Neuron (in vitro differentiated cells): ENCODE results near the gene RNF34.

ENCODE experiments used
- H2AFZ ChIP-seq: one replicate; pipeline ENCODE4 v1.6.1; 2013; ENCODE audit warnings: low read depth, mild to moderate bottlenecking, inconsistent platforms, low read length, moderate library complexity
- H3K27me3 ChIP-seq: one replicate; pipeline ENCODE4 v1.6.1; 2013; ENCODE audit warnings: low read length; ENCODE audit not compliant: insufficient read depth
- H3K36me3 ChIP-seq: one replicate; pipeline ENCODE4 v1.6.1; 2013; ENCODE audit warnings: low read length; ENCODE audit not compliant: insufficient read depth
- H3K4me1 ChIP-seq: one replicate; pipeline ENCODE4 v1.6.1; 2013; ENCODE audit warnings: low read length; ENCODE audit not compliant: insufficient read depth
- H3K4me3 ChIP-seq: 2 replicates; pipeline ENCODE4 v1.5.1; 2013; ENCODE audit warnings: mild to moderate bottlenecking, low read length, moderate library complexity
- H3K9me3 ChIP-seq: one replicate; pipeline ENCODE4 v1.6.1; 2013; ENCODE audit warnings: low read length

The RNF34 gene

DNA sequence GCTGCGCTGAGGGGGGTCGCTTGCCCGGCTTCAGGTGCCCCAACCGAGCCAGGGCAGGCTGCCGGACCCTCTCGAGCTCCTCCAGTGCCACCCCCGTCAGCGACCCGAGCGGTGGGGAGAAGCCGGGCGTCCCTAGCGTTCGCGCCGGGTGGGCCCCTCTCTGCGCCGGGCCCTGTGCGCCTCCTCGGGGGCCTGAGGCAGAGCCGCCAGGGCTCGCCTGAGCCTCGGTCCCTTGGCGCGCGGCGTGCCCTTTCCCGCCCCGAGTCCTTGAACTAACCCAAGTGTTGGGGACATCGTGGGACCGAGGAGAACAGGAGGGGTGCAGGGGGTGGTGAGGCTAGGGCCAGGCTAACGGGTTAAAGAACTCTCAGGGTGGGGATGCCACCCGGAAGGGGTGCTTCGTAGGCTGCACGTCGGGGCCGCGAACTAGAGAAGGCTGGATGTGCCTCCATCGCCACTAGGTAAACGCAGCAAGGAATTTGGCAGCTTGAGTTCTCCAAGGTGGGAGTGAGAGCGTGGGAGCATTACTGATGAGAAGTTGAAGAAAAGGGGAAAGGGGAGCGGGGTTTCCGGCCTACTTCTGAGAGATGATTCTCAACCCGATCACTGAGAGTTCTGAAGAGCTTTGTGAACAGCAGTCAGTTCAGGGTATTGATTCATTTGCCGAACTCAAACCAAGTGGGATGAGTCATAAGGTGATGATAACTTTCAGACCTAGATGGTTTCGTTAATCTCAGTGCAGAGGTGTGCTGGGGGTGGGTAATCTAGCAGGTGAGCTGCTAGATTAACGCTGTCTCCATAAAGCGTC, 618 bp downstream of the RNF34 start:
- H2AFZ ChIP-seq, result peak overlapping the region; percentile 43
- peaks cover 16% of the 10 kb centered on the region for H3K36me3 ChIP-seq
- no peaks in the 10 kb centered on the region for H3K27me3 ChIP-seq
- H3K4me3 ChIP-seq, result peak overlapping the region; percentile 93
- peaks cover 22% of the 10 kb centered on the region for H3K4me1 ChIP-seq
- no peaks in the 10 kb centered on the region for H3K9me3 ChIP-seq

DNA sequence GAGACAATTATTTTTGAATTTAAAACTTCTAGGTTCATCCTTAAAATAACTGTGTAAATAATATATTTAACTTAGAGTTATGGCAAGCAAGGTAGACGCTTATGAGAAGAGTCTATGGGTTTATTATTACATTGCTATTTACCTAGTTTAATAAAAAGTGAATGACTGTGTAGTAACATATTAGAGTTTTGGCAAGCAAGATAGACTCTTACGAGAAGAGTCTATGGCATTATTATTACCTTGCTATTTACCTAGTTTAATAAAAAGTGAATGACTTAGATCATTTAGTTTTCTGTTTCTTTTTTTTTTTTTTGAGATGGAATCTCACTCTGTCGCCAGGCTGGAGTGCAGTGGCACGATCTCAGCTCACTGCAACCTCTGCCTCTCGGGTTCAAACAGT, 3.8 kb downstream of the RNF34 start:
- Histone ChIP-seq H2AFZ (no peak overlapping the region), H3K4me3 (no peak overlapping the region), H3K4me1 (peaks cover 19% of the 10 kb centered on the region), H3K9me3 (no peaks in the 10 kb centered on the region), H3K36me3 (peaks cover 32% of the 10 kb centered on the region), H3K27me3 (no peaks in the 10 kb centered on the region)

DNA sequence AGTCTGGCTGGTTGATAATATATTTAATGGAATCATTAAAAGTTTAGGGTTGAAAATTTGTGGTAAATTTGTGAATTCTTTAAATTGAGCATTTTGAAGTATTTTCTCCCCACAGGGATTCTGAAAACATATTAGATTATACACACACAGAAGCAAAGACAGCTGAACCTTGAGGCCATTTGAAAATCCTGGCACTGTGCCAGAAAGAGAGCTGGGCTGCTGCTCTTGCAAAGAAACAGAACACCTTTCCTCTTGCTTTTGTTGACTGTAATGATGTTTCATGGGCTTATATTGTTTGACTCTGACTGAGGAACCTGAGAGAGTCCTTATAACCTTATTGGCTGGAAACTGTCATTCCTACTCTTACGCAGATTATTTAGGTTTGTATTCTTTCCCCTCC, 4.8 kb downstream of the RNF34 start:
- Histone ChIP-seq H3K4me1 (peaks cover 14% of the 10 kb centered on the region), H2AFZ (no peak overlapping the region), H3K4me3 (no peak overlapping the region), H3K9me3 (no peaks in the 10 kb centered on the region), H3K27me3 (no peaks in the 10 kb centered on the region), H3K36me3 (peaks cover 32% of the 10 kb centered on the region)

DNA sequence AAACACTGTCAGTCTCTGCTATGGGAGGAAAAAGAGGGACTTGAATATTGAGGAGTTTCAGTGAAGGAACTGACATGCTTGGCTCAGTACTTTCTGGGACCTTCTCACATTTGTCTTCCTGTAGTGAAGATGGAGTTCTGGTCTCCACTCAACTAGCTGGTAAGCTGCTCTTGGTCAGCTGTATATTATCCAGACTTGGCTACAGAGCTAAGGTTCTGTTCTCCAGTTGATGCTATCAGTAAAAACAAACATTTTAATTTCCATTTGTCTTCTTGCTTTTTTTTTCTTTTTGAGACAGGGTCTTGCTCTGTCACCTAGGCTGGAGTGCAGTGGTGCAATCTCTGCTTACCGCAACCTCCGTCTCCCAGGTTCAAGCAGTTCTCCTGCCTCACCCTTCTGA, 5.3 kb downstream of the RNF34 start:
- H3K9me3 ChIP-seq, result no peaks in the 10 kb centered on the region

DNA sequence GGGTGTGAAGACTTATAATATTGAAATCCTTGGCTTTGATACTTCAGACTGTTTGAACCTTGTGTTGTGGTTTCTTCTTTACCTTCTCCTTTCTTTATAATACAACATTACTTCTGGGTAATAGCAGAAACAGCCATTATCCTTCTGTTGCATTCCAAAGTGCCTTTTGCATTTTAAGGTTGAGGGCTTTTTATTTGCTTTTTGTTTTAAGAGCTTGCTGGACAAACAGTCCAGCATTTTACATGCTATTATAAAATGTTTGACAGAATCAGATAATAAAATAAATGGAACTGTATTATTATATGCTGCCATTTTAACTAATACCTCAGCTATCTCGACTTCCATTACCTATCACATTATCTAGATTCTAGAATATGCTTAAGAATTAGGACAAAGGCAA, 14.0 kb downstream of the RNF34 start:
- Histone ChIP-seq H3K27me3 (no peaks in the 10 kb centered on the region), H3K4me3 (no peak overlapping the region), H3K36me3 (peaks cover 35% of the 10 kb centered on the region), H2AFZ (no peak overlapping the region), H3K4me1 (no peaks in the 10 kb centered on the region), H3K9me3 (no peaks in the 10 kb centered on the region)

More for the DNA sequence above, 5.3 kb downstream of the RNF34 start:
- Histone ChIP-seq H3K4me3 (no peak overlapping the region), H3K4me1 (peaks cover 14% of the 10 kb centered on the region), H3K36me3 (peaks cover 32% of the 10 kb centered on the region), H3K27me3 (no peaks in the 10 kb centered on the region), H2AFZ (no peak overlapping the region)

DNA sequence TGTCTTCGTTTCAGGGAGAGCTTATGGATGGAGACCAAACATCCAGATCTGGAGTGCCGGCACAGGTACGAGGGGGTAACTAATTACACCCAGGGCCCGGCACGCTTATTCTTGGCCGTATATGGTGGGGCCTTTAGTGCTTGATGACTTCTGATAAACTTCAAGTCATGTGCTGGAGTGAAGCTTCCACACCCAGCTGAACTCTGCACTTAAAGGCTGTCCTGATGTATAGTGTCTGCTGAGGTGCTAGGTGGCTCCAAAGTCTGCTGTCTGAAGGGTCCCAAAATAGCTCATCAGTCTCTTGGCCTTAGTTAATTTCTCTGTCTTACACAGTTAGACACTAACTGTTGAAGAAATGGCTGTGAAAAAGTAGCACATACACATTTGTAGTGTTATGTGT, 17.9 kb downstream of the RNF34 start:
- Histone ChIP-seq H3K36me3 (peaks cover 64% of the 10 kb centered on the region), H3K4me1 (no peaks in the 10 kb centered on the region), H3K4me3 (no peak overlapping the region), H3K9me3 (no peaks in the 10 kb centered on the region), H3K27me3 (no peaks in the 10 kb centered on the region), H2AFZ (no peak overlapping the region)

DNA sequence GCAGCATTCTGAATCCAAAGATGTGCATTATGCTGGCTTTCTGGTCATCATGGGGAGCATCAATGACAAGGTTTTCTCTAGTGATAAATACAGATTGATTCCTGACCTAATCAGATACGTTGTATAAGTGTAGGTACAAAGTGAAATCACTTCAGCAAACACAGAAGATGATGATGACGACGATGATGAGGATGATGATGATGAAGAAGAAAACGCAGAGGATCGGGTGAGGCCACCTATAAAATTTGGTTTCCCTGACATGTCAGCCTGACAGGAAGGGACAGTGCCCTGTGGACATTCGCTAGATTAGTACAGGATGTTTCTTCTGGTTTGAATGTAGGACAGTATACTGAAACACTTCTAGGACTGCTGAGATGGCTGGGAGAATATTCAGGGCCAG, 20.2 kb downstream of the RNF34 start:
- Histone ChIP-seq H3K27me3 (no peaks in the 10 kb centered on the region), H3K4me3 (no peak overlapping the region), H3K4me1 (no peaks in the 10 kb centered on the region), H2AFZ (no peak overlapping the region), H3K9me3 (no peaks in the 10 kb centered on the region), H3K36me3 (peaks cover 77% of the 10 kb centered on the region)

DNA sequence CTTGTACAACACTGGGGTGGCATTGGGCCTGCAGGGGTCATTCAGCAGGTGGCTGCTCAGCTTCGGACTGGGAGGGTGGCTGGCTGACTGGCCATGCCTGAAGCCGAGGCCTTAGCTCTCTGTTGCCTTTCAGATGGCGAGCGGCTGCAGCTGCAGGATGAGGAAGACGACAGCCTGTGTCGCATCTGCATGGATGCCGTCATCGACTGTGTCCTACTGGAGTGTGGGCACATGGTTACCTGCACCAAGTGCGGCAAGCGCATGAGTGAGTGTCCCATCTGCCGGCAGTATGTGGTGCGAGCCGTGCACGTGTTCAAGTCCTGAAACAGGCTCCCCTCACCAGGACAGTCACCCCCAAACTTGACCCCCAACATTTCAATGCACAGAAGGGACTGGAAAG, 23.3 kb downstream of the RNF34 start:
- Histone ChIP-seq H3K4me1 (no peaks in the 10 kb centered on the region), H2AFZ (no peak overlapping the region), H3K36me3 (peaks cover 81% of the 10 kb centered on the region), H3K27me3 (no peaks in the 10 kb centered on the region), H3K9me3 (no peaks in the 10 kb centered on the region), H3K4me3 (no peak overlapping the region)

DNA sequence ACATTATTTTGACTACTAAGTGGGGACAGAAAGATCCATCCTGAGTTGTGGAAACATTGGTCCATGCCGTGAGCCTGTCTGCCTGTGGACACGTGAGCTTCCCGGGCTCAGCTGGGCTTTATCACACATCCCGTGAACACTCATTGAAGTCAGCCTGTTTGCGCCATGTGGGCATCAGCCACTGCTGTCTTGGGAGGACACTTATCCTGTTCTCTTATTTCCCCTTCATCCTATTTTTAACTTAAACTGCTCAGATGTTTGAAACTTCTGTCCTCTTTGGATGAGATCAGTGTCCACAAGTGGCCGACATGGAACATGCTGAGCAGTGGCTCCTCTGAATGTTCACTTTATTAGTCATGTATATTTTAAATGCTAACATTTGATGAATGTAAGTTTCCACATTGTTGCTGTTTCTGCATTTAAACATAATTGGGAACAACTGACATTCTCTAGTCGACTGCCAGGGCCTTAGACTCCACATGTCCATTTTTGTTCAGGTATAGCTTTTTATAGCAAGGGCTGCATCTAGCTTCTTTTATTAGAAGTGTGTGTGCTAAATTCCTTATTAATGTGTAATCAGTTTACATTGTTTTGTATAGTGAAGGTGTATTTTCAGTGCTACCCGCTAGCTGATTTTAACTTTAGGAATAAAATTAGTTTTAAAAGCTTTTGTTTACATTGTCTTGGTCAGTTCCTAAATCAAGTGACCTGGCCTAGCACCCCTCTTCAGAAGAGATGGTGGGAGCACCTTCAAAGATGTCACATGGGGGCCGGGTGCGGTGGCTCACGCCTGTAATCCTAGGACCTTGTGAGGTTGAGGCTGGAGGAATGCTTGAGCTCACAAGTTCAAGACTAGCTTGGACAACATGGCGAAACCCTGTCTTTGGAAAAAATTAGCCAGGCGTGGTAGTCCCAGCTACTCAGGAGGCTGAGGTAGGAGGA, 24.0 kb downstream of the RNF34 start:
- Histone ChIP-seq H3K9me3 (no peaks in the 10 kb centered on the region), H3K36me3 (peaks cover 82% of the 10 kb centered on the region), H3K27me3 (no peaks in the 10 kb centered on the region), H3K4me1 (no peaks in the 10 kb centered on the region), H3K4me3 (no peak overlapping the region), H2AFZ (no peak overlapping the region)

DNA sequence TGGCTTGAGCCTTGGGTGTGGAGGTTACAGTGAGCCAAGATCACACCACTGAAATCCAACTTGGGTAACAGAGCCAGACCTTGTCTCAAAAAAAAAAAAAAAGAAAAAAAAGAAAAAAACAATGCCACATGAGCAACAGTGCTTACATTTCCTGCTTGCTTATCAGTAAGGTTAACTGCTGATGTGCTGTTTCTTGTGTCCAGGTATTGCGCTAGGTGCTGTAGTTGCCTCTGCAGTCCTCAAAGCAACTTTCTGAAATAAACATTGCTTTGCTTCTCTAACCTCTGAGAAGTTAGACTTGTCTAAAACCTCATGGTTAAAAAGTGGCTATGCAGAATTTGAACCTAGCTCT, 24.7 kb downstream of the RNF34 start:
- Histone ChIP-seq H3K9me3 (no peaks in the 10 kb centered on the region), H3K27me3 (no peaks in the 10 kb centered on the region), H2AFZ (no peak overlapping the region), H3K4me1 (no peaks in the 10 kb centered on the region), H3K4me3 (no peak overlapping the region), H3K36me3 (peaks cover 84% of the 10 kb centered on the region)

DNA sequence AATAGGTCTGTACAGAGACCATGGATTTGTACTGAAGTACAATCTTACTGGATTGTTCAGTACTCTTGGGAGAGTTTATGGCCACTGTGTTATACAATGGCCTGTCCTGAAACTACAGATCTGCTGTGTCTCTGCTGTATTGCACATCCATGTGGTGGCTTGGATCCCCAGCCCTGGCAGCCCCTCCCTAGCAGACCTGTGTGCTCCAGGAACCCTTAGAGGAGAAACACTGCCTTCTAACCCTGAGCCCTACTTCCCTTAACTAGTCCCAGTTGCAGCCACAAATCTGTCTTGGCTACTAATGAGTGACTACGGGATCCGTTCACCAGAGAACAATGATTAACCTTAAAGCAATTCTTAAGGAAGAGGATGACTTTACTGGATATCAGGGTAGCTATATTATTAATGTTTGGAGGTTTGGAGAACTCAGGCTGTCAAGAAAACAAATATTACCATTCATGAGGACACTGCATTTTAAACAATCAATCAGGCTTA, 27.7 kb downstream of the RNF34 start:
- H3K4me1 ChIP-seq, result no peaks in the 10 kb centered on the region
- peaks cover 88% of the 10 kb centered on the region for H3K36me3 ChIP-seq
- H3K9me3 ChIP-seq, result no peaks in the 10 kb centered on the region
- H2AFZ ChIP-seq, result no peak overlapping the region
- H3K27me3 ChIP-seq, result no peaks in the 10 kb centered on the region
- H3K4me3 ChIP-seq, result no peak overlapping the region

DNA sequence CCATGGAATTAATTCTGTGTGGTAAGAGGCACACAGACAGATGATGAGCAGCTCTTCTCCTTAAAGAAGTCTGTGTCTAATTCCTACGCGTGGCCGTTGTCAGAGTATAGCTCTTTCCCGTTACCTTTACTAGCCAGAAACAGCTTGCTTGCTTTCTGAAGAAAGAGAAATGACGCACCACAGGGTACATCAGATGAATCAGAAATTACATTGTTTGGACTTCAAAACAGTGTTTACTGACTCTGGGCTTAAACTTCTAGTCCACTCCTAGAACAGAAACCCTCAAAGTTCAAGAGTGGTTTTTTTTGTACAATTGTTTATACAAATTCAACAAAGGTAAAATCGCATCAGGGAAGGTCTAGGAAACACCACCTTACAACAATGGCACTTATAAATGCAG, 29.0 kb downstream of the RNF34 start:
- Histone ChIP-seq H3K27me3 (no peaks in the 10 kb centered on the region), H3K4me1 (no peaks in the 10 kb centered on the region), H3K4me3 (no peak overlapping the region), H3K36me3 (peaks cover 88% of the 10 kb centered on the region), H2AFZ (no peak overlapping the region), H3K9me3 (no peaks in the 10 kb centered on the region)

DNA sequence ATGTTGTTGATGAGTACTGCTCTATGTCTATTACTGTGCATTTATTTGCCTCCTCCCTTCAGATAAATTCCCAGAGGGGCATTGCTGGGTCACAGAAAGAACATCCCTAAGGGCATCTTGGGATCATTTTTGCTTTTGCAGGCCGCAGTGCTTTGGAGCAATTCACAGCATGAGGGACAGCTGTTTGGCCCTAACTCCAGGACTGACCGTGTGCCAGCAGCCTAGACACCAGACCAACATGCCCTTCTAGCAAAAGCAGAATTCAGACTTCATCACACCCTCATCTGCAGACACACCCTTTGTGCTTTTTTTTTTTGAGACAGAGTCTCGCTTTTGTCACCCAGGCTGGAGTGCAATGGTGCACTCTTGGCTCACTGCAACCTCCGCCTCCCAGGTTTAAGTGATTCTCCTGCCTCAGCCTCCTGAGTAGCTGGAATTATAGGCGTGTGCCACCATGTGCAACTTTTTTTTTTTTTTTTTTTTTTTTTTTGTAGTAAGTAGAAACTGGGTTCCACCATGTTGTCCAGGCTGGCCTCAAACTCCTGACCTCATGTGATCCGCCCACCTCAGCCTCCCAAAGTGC, 31.0 kb downstream of the RNF34 start:
- Histone ChIP-seq H3K27me3 (no peaks in the 10 kb centered on the region), H3K4me3 (no peak overlapping the region), H3K36me3 (peaks cover 86% of the 10 kb centered on the region), H3K4me1 (no peaks in the 10 kb centered on the region), H3K9me3 (no peaks in the 10 kb centered on the region), H2AFZ (no peak overlapping the region)
